SK-N-SH (cell line): ENCODE data around the gene LTBP1.

Experiments
- CTCF ChIP-seq: fragments of 200-600 bp; sonication (generic); IDR thresholded peaks from 2 replicates; pipeline ENCODE4 v1.6.1; 2017; ENCODE audit warnings: antibody characterized with exemption, mild to moderate bottlenecking, moderate library complexity
- FOXM1 ChIP-seq: IDR thresholded peaks from 2 replicates; pipeline ENCODE4 v1.4.0; 2012; ENCODE audit warnings: low read depth, mild to moderate bottlenecking
- GATA2 ChIP-seq: sonication (generic); formaldehyde crosslinking; IDR thresholded peaks from 2 replicates; pipeline ENCODE4 v1.5.0; 2020; ENCODE audit warnings: mild to moderate bottlenecking, missing genetic modification reagents
- NRF1 ChIP-seq: IDR thresholded peaks from 2 replicates; pipeline ENCODE4 v1.6.1; 2012; ENCODE audit warnings: low read depth, mild to moderate bottlenecking, low read length
- PBX3 ChIP-seq: IDR thresholded peaks from 2 replicates; pipeline ENCODE4; 2012
- POLR2AphosphoS5 ChIP-seq: IDR thresholded peaks from 2 replicates; pipeline ENCODE4 v1.6.1; 2012; ENCODE audit warnings: low read depth, low read length
- RAD21 ChIP-seq: IDR thresholded peaks from 2 replicates; pipeline ENCODE4 v1.6.1; 2012; ENCODE audit warnings: mild to moderate bottlenecking, low read length
- REST ChIP-seq: IDR thresholded peaks from 2 replicates; pipeline ENCODE4 v1.6.1; 2012; ENCODE audit warnings: mild to moderate bottlenecking, low read depth, low read length, moderate library complexity
- RFX5 ChIP-seq: IDR thresholded peaks from 2 replicates; pipeline ENCODE4 v1.6.1; 2012; ENCODE audit warnings: mild to moderate bottlenecking, improper control_type of control experiment, low read length
- TAF1 ChIP-seq: IDR thresholded peaks from 2 replicates; pipeline ENCODE4 v1.6.1; 2012; ENCODE audit warnings: low read depth, mild to moderate bottlenecking, low read length, moderate library complexity, borderline replicate concordance
- USF1 ChIP-seq: IDR thresholded peaks from 2 replicates; pipeline ENCODE4 v1.4.0; 2012; ENCODE audit warnings: low read depth, borderline replicate concordance
- ZBTB33 ChIP-seq: IDR thresholded peaks from 2 replicates; pipeline ENCODE4 v1.4.0; 2012; ENCODE audit warnings: low read depth, borderline replicate concordance

GRCh38 chr2:33277002-33277426, 330.3 kb downstream of the LTBP1 start:
- TF ChIP-seq REST (no peak), POLR2AphosphoS5 (no peak), PBX3 (no peak), TAF1 (no peak), CTCF (no peak), RAD21 (no peak), USF1 (no peak), RFX5 (no peak), FOXM1 (no peak), ZBTB33 (no peak), NRF1 (no peak), GATA2 (CRISPR knock-in tag) (no peak)
